Measurements from ENCODE around the gene KCNA2.

KCNA2 gene

GRCh38 chr1:110601332-110601731 is 4.8 kb downstream of the KCNA2 start:
- ATAC-seq = no peak

- ATAC-seq = no peak
Observed at GRCh38 chr1:110600716-110601115, 5.4 kb downstream of the KCNA2 start.

- ATAC-seq = no peak
Observed at GRCh38 chr1:110597966-110598365, 8.2 kb downstream of the KCNA2 start.

- ATAC-seq = no peak
Observed at GRCh38 chr1:110596312-110596711, 9.8 kb downstream of the KCNA2 start.

GRCh38 chr1:110595353-110595710 is 10.8 kb downstream of the KCNA2 start:
- ATAC-seq = no peak

GRCh38 chr1:110594456-110595352 is 11.5 kb downstream of the KCNA2 start:
- no peak for ATAC-seq

GRCh38 chr1:110593902-110594301 is 12.3 kb downstream of the KCNA2 start:
- no peak for ATAC-seq

- no peak for ATAC-seq
Observed at GRCh38 chr1:110591956-110592355, 14.2 kb downstream of the KCNA2 start.

GRCh38 chr1:110588991-110589390 is 17.2 kb downstream of the KCNA2 start:
- no peak for ATAC-seq

GRCh38 chr1:110588486-110588885 is 17.7 kb downstream of the KCNA2 start:
- no peak for ATAC-seq

GRCh38 chr1:110587906-110588305 is 18.3 kb downstream of the KCNA2 start:
- ATAC-seq = no peak

- ATAC-seq = no peak
Observed at GRCh38 chr1:110585481-110585880, 20.7 kb downstream of the KCNA2 start.

- ATAC-seq = no peak
Observed at GRCh38 chr1:110584045-110584444, 22.1 kb downstream of the KCNA2 start.

GRCh38 chr1:110583505-110583904 is 22.7 kb downstream of the KCNA2 start:
- ATAC-seq = no peak

- ATAC-seq = no peak
Observed at GRCh38 chr1:110582378-110582777, 23.8 kb downstream of the KCNA2 start.

GRCh38 chr1:110581682-110582145 is 24.4 kb downstream of the KCNA2 start:
- ATAC-seq = no peak

- no peak for ATAC-seq
Observed at GRCh38 chr1:110580244-110580643, 25.9 kb downstream of the KCNA2 start.

GRCh38 chr1:110579460-110579859 is 26.7 kb downstream of the KCNA2 start:
- ATAC-seq = no peak

- ATAC-seq = no peak
Observed at GRCh38 chr1:110576441-110576840, 29.7 kb downstream of the KCNA2 start.

- ATAC-seq = no peak
Observed at GRCh38 chr1:110573314-110573713, 32.8 kb downstream of the KCNA2 start.

GRCh38 chr1:110572751-110573150 is 33.4 kb downstream of the KCNA2 start:
- ATAC-seq = no peak

- ATAC-seq = no peak
Observed at GRCh38 chr1:110570901-110571300, 35.3 kb downstream of the KCNA2 start.

GRCh38 chr1:110570307-110570706 is 35.9 kb downstream of the KCNA2 start:
- ATAC-seq = no peak

- ATAC-seq = no peak
Observed at GRCh38 chr1:110566836-110567235, 39.3 kb downstream of the KCNA2 start.

GRCh38 chr1:110565565-110565964 is 40.6 kb downstream of the KCNA2 start:
- no peak for ATAC-seq
